Measurements from ENCODE around the gene CHN2. TPM values are rescaled to one million over a fixed set of nuclear protein-coding genes. Genes with fewer than 3 reads are reported as not detected.

CHN2 gene
- polyA plus RNA-seq, 1 experiment: not detected

DNA sequence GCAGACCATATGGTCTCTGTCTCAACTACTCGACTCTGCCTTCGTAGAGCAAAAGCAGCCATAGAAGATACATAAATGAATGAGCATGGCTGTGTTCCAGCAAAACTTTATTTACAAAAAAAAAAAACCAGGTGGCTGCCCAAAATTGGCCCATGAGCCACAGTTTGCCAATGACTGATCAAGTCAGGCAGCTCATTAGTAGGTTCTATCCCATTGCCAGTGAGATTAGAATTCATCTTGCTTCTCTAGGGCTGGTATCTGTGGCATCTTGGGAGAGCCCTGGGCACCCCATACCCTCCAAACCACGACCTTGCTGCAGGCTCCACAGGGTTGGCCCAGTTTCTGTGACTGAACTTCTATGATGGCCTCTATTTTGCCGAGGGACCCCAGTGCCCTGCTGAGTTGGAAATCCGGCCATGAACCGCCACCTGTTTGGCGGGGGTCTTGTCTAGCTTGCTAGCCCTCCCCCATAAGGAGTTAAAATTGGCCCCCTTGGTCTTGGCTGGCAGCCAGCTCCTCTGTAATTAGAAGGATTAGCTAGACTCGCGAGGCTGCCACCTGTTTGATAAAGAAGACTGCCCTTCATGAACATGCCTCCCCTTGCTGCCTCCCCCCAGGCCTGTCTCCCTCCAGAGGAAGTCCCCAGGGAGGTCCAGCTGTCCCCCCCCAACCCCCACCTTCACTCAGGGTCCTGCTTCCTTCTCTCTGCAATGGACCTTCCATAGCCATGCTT, 83.9 kb downstream of the CHN2 start:
- H3K4me3 ChIP-seq (ENCODE audit: low read depth, low read length): no peak overlapping the region
- no peaks in the 10 kb centered on the region for H3K27me3 ChIP-seq (ENCODE audit: control insufficient read depth, insufficient read depth, low read length)
- POLR2A ChIA-PET: no interaction called here
- TF ChIP-seq, protein P1, sequence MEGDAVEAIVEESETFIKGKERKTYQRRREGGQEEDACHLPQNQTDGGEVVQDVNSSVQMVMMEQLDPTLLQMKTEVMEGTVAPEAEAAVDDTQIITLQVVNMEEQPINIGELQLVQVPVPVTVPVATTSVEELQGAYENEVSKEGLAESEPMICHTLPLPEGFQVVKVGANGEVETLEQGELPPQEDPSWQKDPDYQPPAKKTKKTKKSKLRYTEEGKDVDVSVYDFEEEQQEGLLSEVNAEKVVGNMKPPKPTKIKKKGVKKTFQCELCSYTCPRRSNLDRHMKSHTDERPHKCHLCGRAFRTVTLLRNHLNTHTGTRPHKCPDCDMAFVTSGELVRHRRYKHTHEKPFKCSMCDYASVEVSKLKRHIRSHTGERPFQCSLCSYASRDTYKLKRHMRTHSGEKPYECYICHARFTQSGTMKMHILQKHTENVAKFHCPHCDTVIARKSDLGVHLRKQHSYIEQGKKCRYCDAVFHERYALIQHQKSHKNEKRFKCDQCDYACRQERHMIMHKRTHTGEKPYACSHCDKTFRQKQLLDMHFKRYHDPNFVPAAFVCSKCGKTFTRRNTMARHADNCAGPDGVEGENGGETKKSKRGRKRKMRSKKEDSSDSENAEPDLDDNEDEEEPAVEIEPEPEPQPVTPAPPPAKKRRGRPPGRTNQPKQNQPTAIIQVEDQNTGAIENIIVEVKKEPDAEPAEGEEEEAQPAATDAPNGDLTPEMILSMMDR (IDR thresholded peaks at IDR 0.05; ENCODE audit: low read depth, low read length): no peak
- CTCF ChIA-PET: interaction anchor here (0.5 to 0.6 kb wide), 2 partner anchors 142 to 206 kb away, joined by 4 read pairs; no protein-coding TSS in a partner anchor
- H3K27ac ChIP-seq (ENCODE audit: low read depth, low read length): no peak overlapping the region
- no peaks in the 10 kb centered on the region for H3K9me3 ChIP-seq (ENCODE audit: control insufficient read depth, insufficient read depth, low read length)
- no peak for DNase-seq (ENCODE audit: low read depth, low spot score)

DNA sequence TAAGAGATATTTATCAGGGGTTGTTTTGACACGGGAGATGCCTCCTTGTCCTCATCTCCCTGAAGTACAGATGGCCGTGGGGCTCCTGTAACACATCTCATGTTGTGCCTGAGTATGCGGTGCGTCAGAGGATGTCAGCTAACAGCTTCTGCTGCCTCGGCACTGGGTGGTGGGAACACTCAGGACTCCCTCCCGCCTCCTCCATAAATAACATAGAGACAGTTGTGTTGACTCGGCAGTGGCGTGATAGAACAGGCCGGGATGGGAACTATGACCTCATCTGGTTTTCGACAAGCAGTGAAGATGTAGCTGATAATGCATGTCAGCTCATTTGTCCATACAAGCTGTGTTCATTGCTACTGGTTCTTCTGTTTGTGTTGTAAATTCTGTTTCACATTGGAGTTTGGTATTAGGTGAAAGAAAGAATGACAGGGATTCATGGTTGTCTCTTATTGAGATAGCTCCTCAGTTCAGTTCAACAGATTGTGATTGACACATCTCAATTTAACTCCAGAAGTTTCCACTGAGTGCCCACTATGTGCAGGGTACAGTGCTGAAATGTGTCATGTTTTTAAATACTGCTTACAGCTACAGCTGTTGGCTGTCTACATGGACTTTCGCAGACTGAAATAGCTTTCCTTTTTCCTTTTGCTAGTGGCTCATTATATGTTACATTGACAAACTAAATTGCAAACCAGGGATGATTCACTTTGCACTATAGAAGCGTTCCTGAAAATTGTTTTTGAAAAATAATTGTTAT, 87.4 kb downstream of the CHN2 start:
- ChIA-PET CTCF (interaction anchor here (0.6 kb wide), 1 partner anchor 1853 kb away, joined by 5 read pairs; no protein-coding TSS in a partner anchor), POLR2A (no interaction called here)
- H3K27me3 ChIP-seq (ENCODE audit: control insufficient read depth, insufficient read depth, low read length): no peaks in the 10 kb centered on the region
- TF ChIP-seq, protein P1 (IDR thresholded peaks at IDR 0.05; ENCODE audit: low read depth, low read length): no peak
- no peak overlapping the region for H3K4me3 ChIP-seq (ENCODE audit: low read depth, low read length)
- DNase-seq (ENCODE audit: low read depth, low spot score): no peak
- no peaks in the 10 kb centered on the region for H3K9me3 ChIP-seq (ENCODE audit: control insufficient read depth, insufficient read depth, low read length)
- no peak overlapping the region for H3K27ac ChIP-seq (ENCODE audit: low read depth, low read length)

DNA sequence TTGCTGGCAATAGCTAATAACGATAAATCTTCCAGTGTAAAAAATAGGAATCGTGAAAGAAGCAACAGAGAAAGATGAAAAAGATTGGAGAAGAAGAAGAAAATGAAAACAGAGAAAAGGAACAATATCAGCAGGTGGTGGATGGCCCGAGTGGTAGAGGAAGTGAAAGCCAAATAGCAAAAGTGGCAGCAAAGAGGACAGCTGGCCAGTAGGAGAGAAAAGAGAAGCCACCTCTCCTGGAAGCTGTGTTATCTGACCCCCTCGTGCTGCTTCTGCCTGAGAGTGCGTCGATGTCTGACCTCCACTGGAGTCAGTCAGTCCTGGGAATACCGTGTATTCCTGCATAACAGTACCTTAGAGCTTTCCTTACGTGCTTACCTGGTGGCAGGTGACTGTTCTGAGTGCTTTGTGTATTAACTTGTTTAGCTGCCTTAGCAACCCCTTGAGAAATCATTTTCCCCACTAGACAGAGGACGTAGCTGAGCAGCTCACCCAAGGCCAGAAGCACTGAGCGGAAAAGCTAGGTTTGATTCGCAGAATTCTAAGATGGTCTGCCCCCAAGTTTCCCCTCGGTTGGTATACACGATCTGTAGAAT, 88.3 kb downstream of the CHN2 start:
- no peak for DNase-seq (ENCODE audit: low read depth, low spot score)
- ChIA-PET CTCF (interaction anchor here (1.0 kb wide), 1 partner anchor 45 kb away, joined by 5 read pairs; no protein-coding TSS in a partner anchor), POLR2A (no interaction called here)
- TF ChIP-seq, protein P1 (IDR thresholded peaks at IDR 0.05; ENCODE audit: low read depth, low read length): no peak
- no peak overlapping the region for H3K27ac ChIP-seq (ENCODE audit: low read depth, low read length)
- no peaks in the 10 kb centered on the region for H3K9me3 ChIP-seq (ENCODE audit: control insufficient read depth, insufficient read depth, low read length)
- no peaks in the 10 kb centered on the region for H3K27me3 ChIP-seq (ENCODE audit: control insufficient read depth, insufficient read depth, low read length)
- no peak overlapping the region for H3K4me3 ChIP-seq (ENCODE audit: low read depth, low read length)

DNA sequence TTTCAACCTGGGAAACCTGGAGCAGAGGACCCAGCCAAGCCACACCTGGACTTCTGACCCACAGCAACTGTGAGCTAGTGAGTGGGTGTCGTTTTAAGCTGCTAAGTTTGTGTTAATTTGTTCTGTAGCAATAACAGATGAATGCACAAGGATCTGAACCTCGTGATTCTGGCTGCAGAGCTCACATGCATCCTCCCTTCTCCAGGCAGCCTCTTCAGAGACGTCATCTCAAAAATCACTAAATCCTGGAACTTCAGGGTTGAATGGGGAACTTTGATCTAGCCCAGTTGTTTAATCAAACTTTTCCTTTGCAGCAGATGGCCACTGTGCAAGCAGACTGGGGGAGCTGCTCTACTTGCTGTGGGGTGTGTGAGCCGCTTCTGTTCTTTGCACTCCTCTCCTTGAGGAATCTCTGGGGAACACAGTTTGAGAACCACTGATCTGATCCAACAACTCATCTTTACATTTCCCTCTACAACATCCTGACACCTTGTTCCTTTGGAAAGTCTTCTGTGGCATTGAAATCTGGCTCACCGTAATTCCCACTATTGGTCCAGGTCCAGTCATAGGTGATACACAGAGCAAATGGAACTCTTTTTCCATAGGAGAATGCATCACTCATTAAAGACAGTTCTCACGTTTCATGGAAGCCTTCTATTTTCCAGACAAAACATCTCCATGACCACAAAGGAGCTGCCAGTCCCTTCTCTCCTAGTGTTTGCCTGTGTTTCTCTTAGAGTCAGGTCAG, 90.3 kb downstream of the CHN2 start:
- POLR2A ChIA-PET: no interaction called here
- TF ChIP-seq, protein P1 (IDR thresholded peaks at IDR 0.05; ENCODE audit: low read depth, low read length): no peak
- no peak overlapping the region for H3K27ac ChIP-seq (ENCODE audit: low read depth, low read length)
- CTCF ChIA-PET: no interaction called here
- no peak for DNase-seq (ENCODE audit: low read depth, low spot score)
- H3K4me3 ChIP-seq (ENCODE audit: low read depth, low read length): no peak overlapping the region
- no peaks in the 10 kb centered on the region for H3K27me3 ChIP-seq (ENCODE audit: control insufficient read depth, insufficient read depth, low read length)
- H3K9me3 ChIP-seq (ENCODE audit: control insufficient read depth, insufficient read depth, low read length): no peaks in the 10 kb centered on the region

Data from AG04450 (cell line).